GM23338 (cell line): ENCODE data around the gene FBLIM1. TPM values are rescaled to one million over a fixed set of nuclear protein-coding genes. Genes with fewer than 3 reads are reported as not detected.

Source experiments
- ATAC-seq: fragments of 200-7000 bp; cut with Tn5 transposase; 3 replicates; pipeline ENCODE4 v1.9.1; 2020
- DNase-seq: peaks from one replicate; pipeline ENCODE4 v3.0.0-alpha.2; 2015; ENCODE audit warnings: low spot score
- H2AFZ ChIP-seq: fragments of 200-600 bp; sonication (generic); 2 replicates; pipeline ENCODE4 v1.8.0; 2016; ENCODE audit warnings: antibody characterized with exemption, mild to moderate bottlenecking, moderate library complexity
- H3F3A ChIP-seq: fragments of 200-600 bp; sonication (generic); replicated peaks from 2 replicates; pipeline ENCODE4 v1.8.0; 2017; ENCODE audit warnings: antibody characterized with exemption, mixed run types, low read depth
- H3K27ac ChIP-seq: fragments of 200-600 bp; sonication (generic); 2 replicates; pipeline ENCODE4 v1.6.1; 2016; ENCODE audit warnings: low read depth
- H3K27me3 ChIP-seq: fragments of 200-600 bp; sonication (generic); 2 replicates; pipeline ENCODE4 v1.8.0; 2016; ENCODE audit warnings: mild to moderate bottlenecking, mixed run types, moderate library complexity; ENCODE audit not compliant: insufficient read depth
- H3K36me3 ChIP-seq: fragments of 200-600 bp; sonication (generic); 2 replicates; pipeline ENCODE4 v1.8.0; 2016; ENCODE audit warnings: mild to moderate bottlenecking; ENCODE audit not compliant: insufficient read depth
- H3K4me1 ChIP-seq: fragments of 200-600 bp; sonication (generic); 2 replicates; pipeline ENCODE4 v1.8.0; 2016; ENCODE audit warnings: mild to moderate bottlenecking, moderate library complexity; ENCODE audit not compliant: insufficient read depth
- H3K4me2 ChIP-seq: fragments of 200-600 bp; sonication (generic); 2 replicates; pipeline ENCODE4 v1.7.1; 2017; ENCODE audit warnings: mixed run types
- H3K4me3 ChIP-seq: fragments of 200-600 bp; sonication (generic); 2 replicates; pipeline ENCODE4 v1.6.1; 2016; ENCODE audit warnings: mixed run types
- H3K79me2 ChIP-seq: fragments of 200-600 bp; sonication (generic); replicated peaks from 2 replicates; pipeline ENCODE4 v1.8.0; 2017; ENCODE audit warnings: mild to moderate bottlenecking; ENCODE audit not compliant: insufficient read depth
- H3K9me2 ChIP-seq: fragments of 200-600 bp; sonication (generic); 2 replicates; pipeline ENCODE4 v1.8.0; 2017; ENCODE audit not compliant: insufficient read depth
- H4K20me1 ChIP-seq: fragments of 200-600 bp; sonication (generic); replicated peaks from 2 replicates; pipeline ENCODE4 v1.8.0; 2017; ENCODE audit warnings: mild to moderate bottlenecking; ENCODE audit not compliant: insufficient read depth
- H3K27ac Mint-ChIP-seq: 2 replicates; pipeline ENCODE4 v1.8.0; 2020; ENCODE audit warnings: inconsistent platforms, mild to moderate bottlenecking, moderate library complexity, mixed read lengths
- H3K27me3 Mint-ChIP-seq: 3 replicates; pipeline ENCODE4 v1.8.0; 2022; ENCODE audit warnings: low read depth, mild to moderate bottlenecking, moderate library complexity, mixed read lengths, inconsistent platforms; ENCODE audit not compliant: insufficient read depth, poor library complexity
- H3K36me3 Mint-ChIP-seq: 3 replicates; pipeline ENCODE4 v1.8.0; 2021; ENCODE audit warnings: low read depth, mild to moderate bottlenecking, inconsistent platforms, moderate library complexity, mixed read lengths
- H3K4me1 Mint-ChIP-seq: 3 replicates; pipeline ENCODE4 v1.8.0; 2020; ENCODE audit warnings: mild to moderate bottlenecking, inconsistent platforms, mixed read lengths
- H3K4me3 Mint-ChIP-seq: 3 replicates; pipeline ENCODE4 v1.8.0; 2021; ENCODE audit warnings: moderate library complexity, mild to moderate bottlenecking, inconsistent platforms, mixed read lengths
- H3K9me3 Mint-ChIP-seq: 3 replicates; pipeline ENCODE4 v1.8.0; 2020; ENCODE audit warnings: moderate library complexity, mild to moderate bottlenecking, inconsistent platforms, mixed read lengths
- CREB1 ChIP-seq: fragments of 250-450 bp; sonication (Bioruptor Pico); IDR thresholded peaks from 2 replicates; pipeline ENCODE4 v1.5.0; 2020; ENCODE audit warnings: low read depth, mild to moderate bottlenecking, moderate library complexity
- CTCF ChIP-seq, 2 experiments: fragments of 200-600 bp in 1 of 2; sonication (generic) in 1 of 2; conservative IDR thresholded peaks; 2 replicates each; pipeline versions ENCODE4 v1.5.1 to v1.6.1; 2016 to 2017; ENCODE audit warnings: antibody characterized with exemption in 2 of 2, low read depth in 2 of 2, mild to moderate bottlenecking in 2 of 2, moderate library complexity in 1 of 2
- ETS1 ChIP-seq: IDR thresholded peaks from 2 replicates; pipeline ENCODE4 v1.6.1; 2016; ENCODE audit warnings: antibody characterized with exemption
- NANOG ChIP-seq: IDR thresholded peaks from 2 replicates; pipeline ENCODE4 v1.6.1; 2016; ENCODE audit warnings: antibody characterized with exemption, borderline replicate concordance
- POLR2AphosphoS5 ChIP-seq: IDR thresholded peaks from 2 replicates; pipeline ENCODE4 v1.6.1; 2016; ENCODE audit warnings: antibody characterized with exemption, low read depth
- REST ChIP-seq: IDR thresholded peaks from one replicate; pipeline ENCODE4 v1.6.1; 2018; ENCODE audit warnings: antibody characterized with exemption; ENCODE audit not compliant: unreplicated experiment
- ZNF462 ChIP-seq: fragments of 250-450 bp; sonication (Bioruptor Pico); IDR thresholded peaks from 2 replicates; pipeline ENCODE4 v1.5.0; 2020; ENCODE audit warnings: mild to moderate bottlenecking, moderate library complexity
- polyA plus RNA-seq: library from polyadenylated mRNA; unstranded; fragments of >200 nt; fragmentation: Nextera tagmentation; extraction: Ambion mirVana; gene quantifications from 2 replicates; pipeline ENCODE4 v1.2.1, GENCODE V29; 2016
- total RNA-seq: library from RNA; depleted of rRNA; stranded (reverse); fragments of >200 nt; shearing (Covaris generic); gene quantifications from 2 replicates; pipeline ENCODE4 v1.2.3, GENCODE V29; 2014

FBLIM1 gene
- total and polyA plus RNA-seq, 2 experiments from 2014 or later = 41.7 to 81.7 TPM

- Mint-ChIP-seq H3K4me1 (no peaks in the 10 kb centered on the region), H3K9me3 (no peaks in the 10 kb centered on the region), H3K4me3 (no peak overlapping the region), H3K27me3 (peaks cover 8% of the 10 kb centered on the region), H3K36me3 (peaks cover 26% of the 10 kb centered on the region), H3K27ac (no peak overlapping the region)
- no peaks in the 10 kb centered on the region; the same call in 1 of the 2 replicates for H4K20me1 ChIP-seq
- no peak overlapping the region for H3K4me2 ChIP-seq
- H3K4me3 ChIP-seq = no peak overlapping the region
- no peaks in the 10 kb centered on the region for H3K79me2 ChIP-seq
- TF ChIP-seq POLR2AphosphoS5 (no peak), REST (peak; percentile 63)
- H3K27ac ChIP-seq = no peak overlapping the region
- ATAC-seq (peak; percentile 49), DNase-seq (no peak)
- H3K4me1 ChIP-seq = no peaks in the 10 kb centered on the region
- no peaks in the 10 kb centered on the region for H3K27me3 ChIP-seq
- no peaks in the 10 kb centered on the region for H3K36me3 ChIP-seq
- H3K9me2 ChIP-seq = no peaks in the 10 kb centered on the region
- H2AFZ ChIP-seq = no peak overlapping the region
- no peaks in the 10 kb centered on the region for H3F3A ChIP-seq
These were observed 31.6 kb upstream of the FBLIM1 start for GRCh38 chr1:15727021-15727420.

GRCh38 chr1:15727424-15727823, 31.2 kb upstream of the FBLIM1 start:
- H3K4me1 ChIP-seq = no peaks in the 10 kb centered on the region
- no peaks in the 10 kb centered on the region for H3K9me2 ChIP-seq
- no peak overlapping the region for H3K4me2 ChIP-seq
- 0 out of 2 replicates have a peak overlapping the region, but pooled peaks have one; percentile 67 for H3K27ac Mint-ChIP-seq
- no peaks in the 10 kb centered on the region for H3K27me3 ChIP-seq
- no peaks in the 10 kb centered on the region for H3K36me3 ChIP-seq
- H3K36me3 Mint-ChIP-seq = peaks cover 29% of the 10 kb centered on the region
- no peak overlapping the region for H3K27ac ChIP-seq
- no peaks in the 10 kb centered on the region for H4K20me1 ChIP-seq
- H3K27me3 Mint-ChIP-seq = peaks cover 8% of the 10 kb centered on the region
- H3K4me1 Mint-ChIP-seq = no peaks in the 10 kb centered on the region
- no peaks in the 10 kb centered on the region for H3F3A ChIP-seq
- H3K79me2 ChIP-seq = no peaks in the 10 kb centered on the region
- DNase-seq (no peak), ATAC-seq (no peak)
- no peaks in the 10 kb centered on the region for H3K9me3 Mint-ChIP-seq
- no peak overlapping the region for H3K4me3 ChIP-seq
- H3K4me3 Mint-ChIP-seq = no peak overlapping the region; the same call in 2 of the 3 replicates
- no peak overlapping the region for H2AFZ ChIP-seq
- no peak for TF ChIP-seq POLR2AphosphoS5
- no peak for TF ChIP-seq ZNF462 (CRISPR knock-in tag)
- no peak for TF ChIP-seq NANOG
- TF ChIP-seq CTCF (conservative IDR thresholded peaks at IDR 0.05; ENCODE audit: low read depth in 2 of 2) = no peak
- no peak for TF ChIP-seq CREB1 (CRISPR knock-in tag)
- no peak for TF ChIP-seq ETS1
